Astrocyte of the hippocampus (primary cell): ENCODE data around the gene SMG6.

Experiments used
- DNase-seq: peaks from one replicate; pipeline ENCODE4 v3.0.0; 2011; ENCODE audit warnings: low read depth, low spot score

The SMG6 gene

DNA sequence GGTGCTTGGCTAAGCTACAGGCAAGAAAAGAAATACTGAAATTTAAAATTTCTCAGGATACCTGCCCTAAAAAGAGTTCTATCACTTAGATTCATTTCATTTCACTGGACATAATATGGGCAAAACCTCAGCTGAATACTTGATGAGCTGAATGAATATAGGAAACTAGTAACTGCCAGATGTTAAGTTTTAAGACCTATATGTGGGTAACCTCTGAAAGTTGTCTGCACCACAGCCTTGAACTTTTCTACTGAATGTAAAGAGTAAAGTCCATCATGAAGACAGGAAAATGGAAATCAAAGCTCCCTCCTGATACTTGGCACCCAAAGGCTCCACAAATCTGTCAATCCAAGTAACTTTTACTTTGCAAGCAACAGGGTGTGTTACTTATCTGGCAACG lies 197.9 kb downstream of the SMG6 start:
- DNase-seq: no peak

- peak; percentile 89 for DNase-seq
These were observed 200.4 kb downstream of the SMG6 start for GRCh38 chr17:2102931-2103809.

GRCh38 chr17:2101448-2102257 lies 201.9 kb downstream of the SMG6 start:
- peak; percentile 78 for DNase-seq

DNA sequence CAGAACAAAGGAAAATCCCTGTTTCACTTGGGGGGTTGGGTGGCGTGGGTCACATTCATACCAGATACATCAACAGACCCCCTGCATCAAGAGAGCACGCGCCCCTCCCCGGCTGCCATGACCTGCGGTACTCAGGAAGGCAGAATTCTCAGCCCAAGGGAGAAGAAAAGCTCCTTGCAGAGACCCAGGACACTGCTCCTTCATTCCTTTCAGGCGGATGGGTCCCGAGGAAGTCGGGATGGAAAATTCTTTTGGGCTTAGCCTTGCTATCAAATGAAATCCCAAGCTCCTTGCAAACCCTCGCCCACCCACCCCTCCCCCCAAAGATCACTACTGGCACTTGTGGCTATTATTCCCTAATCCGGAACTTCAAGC lies 208.1 kb downstream of the SMG6 start:
- no peak for DNase-seq

DNA sequence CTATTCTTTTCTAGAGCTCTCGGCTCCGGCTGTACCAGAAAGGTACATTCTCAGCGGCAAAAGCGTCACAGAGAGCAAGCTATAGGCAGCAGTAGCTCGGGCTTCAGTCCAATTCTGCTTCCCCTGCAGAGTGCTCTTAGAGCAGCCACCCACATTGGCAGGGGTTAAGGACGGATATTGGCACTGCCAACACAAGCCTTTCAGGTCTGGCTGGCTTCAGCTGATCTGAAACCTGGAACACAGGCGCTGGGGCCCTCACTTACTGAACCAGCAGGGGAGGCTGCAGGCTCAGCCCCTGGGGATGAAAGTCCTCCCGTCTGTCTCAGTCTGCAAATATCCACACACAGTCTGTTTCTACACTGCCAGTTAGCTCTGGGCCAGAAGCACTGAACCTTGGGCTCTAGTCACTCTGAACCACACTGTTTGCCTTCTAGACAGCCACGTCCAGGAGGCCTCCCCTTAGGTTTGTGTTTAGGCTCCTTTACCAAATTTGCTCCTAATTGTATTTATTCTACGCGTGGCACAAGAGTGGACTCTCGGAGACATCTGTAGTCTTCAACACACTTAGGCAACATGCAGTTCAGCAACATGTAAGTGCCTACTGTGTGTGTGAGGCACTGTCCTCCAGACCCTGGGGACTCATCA lies 208.6 kb downstream of the SMG6 start:
- peak; percentile 89 for DNase-seq

DNA sequence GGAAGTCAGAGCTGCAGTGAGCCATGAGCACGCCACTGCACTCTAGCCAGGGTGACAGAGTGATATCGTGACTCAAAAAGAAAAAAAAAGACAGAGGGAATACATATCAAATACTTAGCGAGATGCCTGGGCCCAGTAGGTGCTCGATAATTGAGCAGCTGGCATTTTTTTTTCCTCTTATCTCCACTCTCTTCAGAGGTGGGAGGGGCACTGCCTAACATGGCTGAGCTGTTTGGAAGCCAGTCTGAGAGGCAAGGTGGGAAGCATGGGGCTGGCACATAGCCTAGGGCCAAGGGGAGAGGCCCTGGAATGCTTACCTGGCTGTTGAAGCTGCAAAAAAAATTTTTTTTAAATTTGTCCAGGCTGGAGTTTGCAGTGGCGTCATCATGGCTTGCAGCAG lies 210.2 kb downstream of the SMG6 start:
- DNase-seq: no peak

DNA sequence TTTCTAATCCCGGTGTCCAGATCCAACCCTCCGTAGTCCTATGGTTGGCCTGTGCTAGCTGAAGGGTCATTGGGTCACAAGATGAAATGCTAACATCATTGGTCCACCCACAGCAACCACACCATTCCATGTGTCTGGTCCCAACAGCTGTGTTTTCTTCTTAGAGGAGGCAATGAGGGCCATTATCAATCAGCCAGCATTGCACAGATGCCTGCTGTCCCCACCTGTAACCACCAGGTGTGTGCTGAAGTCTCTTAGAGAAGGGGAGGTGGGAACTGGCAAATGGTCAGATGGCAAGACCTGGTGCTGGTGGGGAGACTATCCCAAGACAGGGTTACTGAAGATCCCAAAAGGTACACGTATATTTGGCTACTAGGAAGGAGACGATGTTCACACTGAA lies 211.3 kb downstream of the SMG6 start:
- no peak for DNase-seq

DNA sequence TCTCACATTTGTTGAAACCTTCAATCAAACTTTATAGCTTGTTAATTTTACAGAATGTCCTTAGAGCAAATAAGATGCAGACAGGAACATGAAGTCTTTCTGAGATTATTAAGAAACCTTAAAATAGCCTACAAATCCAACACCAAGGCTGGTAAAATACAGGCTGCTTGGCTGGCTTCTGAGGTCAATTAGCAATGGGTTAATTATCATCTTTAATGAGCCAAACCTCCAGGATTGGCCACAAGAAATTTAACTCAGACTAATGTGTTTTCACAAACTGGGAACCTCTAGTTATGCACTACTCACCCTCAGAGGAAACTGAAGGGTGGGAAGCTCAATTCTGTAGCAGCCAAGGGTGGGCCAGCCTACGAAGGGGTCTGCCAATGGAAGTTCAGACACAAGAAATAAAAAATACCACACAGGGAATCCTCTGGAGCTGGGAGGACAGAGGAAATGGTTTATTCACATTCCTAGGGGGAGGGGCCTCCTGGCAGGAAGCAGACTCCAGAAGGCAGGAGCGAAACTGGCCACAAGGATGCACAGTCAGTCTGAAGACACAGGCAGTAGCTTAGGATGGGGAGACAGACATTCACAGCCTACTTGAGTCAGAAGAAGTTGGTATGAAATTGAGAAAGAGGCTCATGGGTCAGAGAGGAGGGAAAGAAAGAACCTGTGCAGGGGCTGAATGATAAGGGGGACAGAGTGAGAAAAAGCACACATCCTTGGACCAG lies 212.6 kb downstream of the SMG6 start:
- DNase-seq: peak; percentile 93

GRCh38 chr17:2090210-2090641 lies 213.4 kb downstream of the SMG6 start:
- no peak for DNase-seq

DNA sequence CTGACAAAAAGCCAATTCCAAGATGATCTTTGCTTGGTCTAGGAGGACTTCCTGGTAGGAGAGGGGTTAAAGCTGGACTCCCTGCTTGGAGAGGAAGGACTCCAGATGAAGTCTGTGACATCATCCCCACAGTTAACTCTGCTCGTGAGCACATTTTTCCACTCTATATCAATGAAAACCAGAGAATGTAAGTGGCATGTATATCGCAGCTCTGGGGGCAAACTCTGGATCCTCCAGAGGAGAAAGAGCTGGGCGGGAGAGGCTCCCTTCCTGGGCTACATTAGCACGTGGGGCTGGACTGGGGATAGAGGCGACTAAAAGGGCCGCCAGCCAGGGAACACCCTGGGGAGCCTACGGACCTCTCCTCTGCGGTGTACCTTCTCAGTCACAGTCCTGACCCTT lies 214.6 kb downstream of the SMG6 start:
- no peak for DNase-seq

DNA sequence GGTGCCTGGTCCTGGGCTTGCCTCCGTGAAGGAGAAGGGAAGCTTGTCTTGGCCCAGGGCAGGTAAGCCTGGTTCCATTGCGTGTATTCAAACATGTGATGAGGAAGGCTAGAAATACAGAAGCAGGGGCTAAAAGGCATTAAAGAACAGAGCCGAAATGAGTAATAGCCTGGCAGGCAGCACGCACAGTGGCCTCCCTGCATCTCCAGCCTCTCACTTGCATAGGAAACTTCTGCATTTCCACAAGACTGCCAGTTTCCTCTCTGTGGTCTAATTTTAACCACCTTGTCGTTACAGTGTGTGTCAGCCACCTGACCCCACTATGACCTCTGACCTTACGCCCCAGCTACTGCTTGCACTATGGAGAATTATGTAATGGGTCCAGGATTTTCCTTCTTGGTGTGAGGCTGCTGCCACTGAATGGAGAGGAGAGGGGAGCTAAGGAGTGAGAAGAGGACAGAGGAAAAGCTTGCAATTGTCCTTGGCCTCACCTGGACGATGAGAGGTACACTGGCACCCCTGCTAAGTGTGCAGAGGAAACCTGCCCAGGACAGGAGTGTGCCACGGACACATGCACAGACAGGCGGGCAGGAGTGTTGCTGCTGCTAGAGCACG lies 215.9 kb downstream of the SMG6 start:
- no peak for DNase-seq

DNA sequence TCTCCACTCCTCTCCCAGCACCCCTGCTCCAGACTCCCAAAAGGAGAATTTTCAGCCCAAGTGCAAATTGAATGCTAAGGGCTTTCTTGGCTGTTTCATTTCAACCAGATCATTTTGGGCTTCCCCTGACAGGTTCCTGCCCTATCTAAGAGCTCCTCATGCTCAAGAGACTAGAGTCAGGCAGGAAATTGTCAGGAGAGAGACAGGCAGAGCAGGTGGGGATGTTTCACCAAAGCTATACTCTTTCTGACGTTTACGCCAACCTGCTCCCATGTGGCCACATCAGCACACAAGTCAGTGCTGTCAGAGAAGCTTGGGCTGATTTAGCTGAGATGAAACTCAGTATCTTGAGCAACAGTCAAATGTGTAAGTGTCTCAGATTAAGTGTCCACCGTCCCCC lies 217.3 kb downstream of the SMG6 start:
- DNase-seq: no peak

DNA sequence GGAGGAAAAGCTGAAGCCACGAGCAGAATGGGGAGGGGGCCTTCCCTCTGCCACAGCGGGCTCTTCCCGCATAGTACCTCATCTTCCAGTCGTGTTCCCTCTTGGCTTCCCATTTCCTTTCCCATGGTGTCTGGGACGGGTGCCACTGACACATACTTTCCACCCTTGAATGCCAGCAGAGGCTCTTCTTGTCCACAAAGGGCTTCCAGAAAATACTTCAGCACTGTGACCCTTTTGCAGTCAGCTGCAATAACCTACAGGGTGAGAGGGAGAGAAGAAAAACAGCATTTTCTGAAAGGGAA lies 218.0 kb downstream of the SMG6 start:
- DNase-seq: peak; percentile 64

- DNase-seq: no peak
These were observed 218.6 kb downstream of the SMG6 start for GRCh38 chr17:2084766-2085647.

GRCh38 chr17:2084036-2084765 lies 219.4 kb downstream of the SMG6 start:
- no peak for DNase-seq

- DNase-seq: no peak
These were observed 220.0 kb downstream of the SMG6 start for GRCh38 chr17:2083613-2084035.

DNA sequence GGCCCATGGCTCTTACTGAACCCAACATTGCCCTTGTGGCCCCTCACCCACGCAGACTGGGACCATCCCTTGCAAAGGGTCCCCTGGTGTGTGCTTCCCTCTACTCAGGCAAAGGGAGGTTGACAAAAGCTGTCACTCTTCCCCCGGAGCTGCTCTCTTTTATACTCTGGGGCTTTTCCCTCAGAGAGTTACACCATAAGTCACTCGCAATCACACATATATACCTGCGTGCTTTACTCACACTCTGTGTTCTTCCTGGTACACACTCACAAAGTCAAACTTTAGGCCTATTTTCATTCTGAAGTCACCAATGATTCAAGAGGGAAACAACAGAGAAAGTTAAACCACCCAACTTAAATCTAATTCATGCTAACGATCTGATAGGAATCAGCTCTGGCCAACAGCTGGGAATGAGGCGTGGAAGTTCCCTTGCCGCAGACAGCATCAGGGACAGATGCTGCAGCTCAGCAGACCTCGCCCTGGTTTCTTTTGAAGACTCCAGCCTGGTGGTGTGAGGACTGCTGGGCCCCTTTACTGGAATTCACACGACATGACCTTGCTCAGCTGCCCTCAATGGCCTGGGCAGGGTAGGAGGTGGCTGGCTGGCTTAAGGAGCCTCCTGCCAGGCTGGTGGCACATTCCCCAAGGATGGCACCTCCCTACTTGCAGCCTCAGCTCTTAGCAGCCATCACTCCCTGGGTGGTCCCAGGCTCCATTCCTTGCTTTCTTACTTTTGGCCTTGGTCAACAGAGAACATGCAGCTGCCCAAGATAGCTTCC lies 221.4 kb downstream of the SMG6 start:
- no peak for DNase-seq

GRCh38 chr17:2081564-2081963 lies 222.0 kb downstream of the SMG6 start:
- no peak for DNase-seq

DNA sequence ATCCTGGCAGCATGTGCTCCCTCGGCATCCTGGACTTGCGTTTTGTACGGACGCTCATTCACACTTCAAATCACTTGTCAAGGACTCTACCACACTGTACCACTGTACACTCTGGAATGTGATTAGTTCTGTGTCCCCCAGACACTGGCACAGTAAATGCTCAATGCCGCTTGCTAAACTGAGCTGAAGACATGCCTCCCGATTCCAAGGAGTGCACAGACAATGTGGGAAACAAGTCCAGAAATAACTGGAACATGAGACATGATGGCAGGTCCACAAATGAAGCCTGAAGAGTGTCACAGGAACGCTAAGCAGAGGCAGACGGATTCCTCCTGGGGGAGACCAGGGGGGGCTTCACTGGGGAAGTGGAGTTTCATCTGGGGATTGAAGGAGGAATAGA lies 226.5 kb downstream of the SMG6 start:
- DNase-seq: no peak
